Measurements from ENCODE around the gene KLF6. TPM values are rescaled to one million over a fixed set of nuclear protein-coding genes. Genes with fewer than 3 reads are reported as not detected.

Gene KLF6
- polyA plus RNA-seq, 1 of the 3 experiments (the other 2 are of a cell fraction), result 148 TPM

GRCh38 chr10:3807928-3808496 lies 23.0 kb upstream of the KLF6 start:
- H3K9ac ChIP-seq, result no peak overlapping the region
- no peak overlapping the region for H2AFZ ChIP-seq (ENCODE audit: low read depth)
- no peak for TF ChIP-seq RFX5 (IDR thresholded peaks at IDR 0.05; ENCODE audit: low read length)
- TF ChIP-seq RXRA (IDR thresholded peaks at IDR 0.05; ENCODE audit: borderline replicate concordance, low read depth), result no peak
- TF ChIP-seq POLR2AphosphoS5 (IDR thresholded peaks at IDR 0.05; ENCODE audit: low read depth, low read length), result no peak
- no peak for TF ChIP-seq PBX3 (IDR thresholded peaks at IDR 0.05)
- TF ChIP-seq MAX (IDR thresholded peaks at IDR 0.05; ENCODE audit: low read depth), result no peak
- no peak for TF ChIP-seq MXI1 (IDR thresholded peaks at IDR 0.05; ENCODE audit: low read depth, low read length)
- TF ChIP-seq TEAD4 (IDR thresholded peaks at IDR 0.05; ENCODE audit: borderline replicate concordance, insufficient read depth), result no peak
- TF ChIP-seq FOXJ3 (CRISPR knock-in tag; IDR thresholded peaks at IDR 0.05), result no peak
- no peak for TF ChIP-seq CTCF (IDR thresholded peaks at IDR 0.05)
- no peak for TF ChIP-seq USF1 (IDR thresholded peaks at IDR 0.05; ENCODE audit: borderline replicate concordance, low read depth)
- TF ChIP-seq FOXM1 (IDR thresholded peaks at IDR 0.05; ENCODE audit: low read depth), result no peak
- no peak for TF ChIP-seq NRF1 (IDR thresholded peaks at IDR 0.05; ENCODE audit: low read depth, low read length)
- no peaks in the 10 kb centered on the region for H3K27me3 ChIP-seq (ENCODE audit: insufficient read depth)
- 92% methylated on average over 10 of the region's 12 CpGs for WGBS (ENCODE audit: low lambda C conversion rate)
- no peaks in the 10 kb centered on the region for H3K9me2 ChIP-seq
- no peaks in the 10 kb centered on the region for H3K36me3 ChIP-seq (replicated peaks in 1 of 2; ENCODE audit: control insufficient read depth in 1 of 2, insufficient read depth in 2 of 2, low read length in 1 of 2)
- H3K4me3 ChIP-seq (ENCODE audit: low read depth in 2 of 2, low read length in 1 of 2), result no peak overlapping the region
- peak overlapping the region in 1 of 2 experiments; percentile 100; a peak in 2 of 4 replicates for H3K27ac ChIP-seq (ENCODE audit: low read depth in 2 of 2, low read length in 1 of 2)
- H3F3A ChIP-seq (replicated peaks; ENCODE audit: insufficient read depth), result peaks cover 31% of the 10 kb centered on the region
- no peaks in the 10 kb centered on the region for H3K9me3 ChIP-seq
- H3K4me1 ChIP-seq (ENCODE audit: control insufficient read depth in 1 of 2, insufficient read depth in 2 of 2, low read depth in 1 of 2, low read length in 1 of 2), result peaks cover 26 to 60% of the 10 kb centered on the region in 2 experiments
- H3K79me2 ChIP-seq (ENCODE audit: insufficient read depth), result no peaks in the 10 kb centered on the region
- CTCF ChIA-PET, result no interaction called here
- no peak for DNase-seq
- POLR2A ChIA-PET, result no interaction called here
- H4K20me1 ChIP-seq (ENCODE audit: insufficient read depth), result no peaks in the 10 kb centered on the region
- no peak overlapping the region for H3K4me2 ChIP-seq

- Histone ChIP-seq H3K36me3 (replicated peaks in 1 of 2; ENCODE audit: control insufficient read depth in 1 of 2, insufficient read depth in 2 of 2, low read length in 1 of 2) (no peaks in the 10 kb centered on the region), H3K9ac (peak overlapping the region; percentile 91; the same call in 1 of the 2 replicates), H3F3A (replicated peaks; ENCODE audit: insufficient read depth) (peaks cover 31% of the 10 kb centered on the region), H3K4me3 (ENCODE audit: low read depth in 2 of 2, low read length in 1 of 2) (no peak overlapping the region), H3K9me2 (no peaks in the 10 kb centered on the region), H3K79me2 (ENCODE audit: insufficient read depth) (no peaks in the 10 kb centered on the region), H3K4me1 (ENCODE audit: control insufficient read depth in 1 of 2, insufficient read depth in 2 of 2, low read depth in 1 of 2, low read length in 1 of 2) (peaks cover 26 to 60% of the 10 kb centered on the region in 2 experiments), H4K20me1 (ENCODE audit: insufficient read depth) (no peaks in the 10 kb centered on the region), H3K4me2 (no peak overlapping the region), H3K27ac (ENCODE audit: low read depth in 2 of 2, low read length in 1 of 2) (peak overlapping the region in 1 of 2 experiments; percentile 100; a peak in 2 of 4 replicates), H2AFZ (ENCODE audit: low read depth) (no peak overlapping the region), H3K9me3 (no peaks in the 10 kb centered on the region), H3K27me3 (ENCODE audit: insufficient read depth) (no peaks in the 10 kb centered on the region)
- ChIA-PET POLR2A (no interaction called here), CTCF (no interaction called here)
- 96% methylated on average over 15 of the region's 15 CpGs for WGBS (ENCODE audit: low lambda C conversion rate)
- TF ChIP-seq TEAD4 (IDR thresholded peaks at IDR 0.05; ENCODE audit: borderline replicate concordance, insufficient read depth) (no peak), NRF1 (IDR thresholded peaks at IDR 0.05; ENCODE audit: low read depth, low read length) (no peak), EZH2phosphoT487 (IDR thresholded peaks at IDR 0.05; ENCODE audit: borderline replicate concordance, low read depth) (no peak), EP300 (IDR thresholded peaks at IDR 0.05; ENCODE audit: borderline replicate concordance in 1 of 2, low read depth in 1 of 2, low read length in 1 of 2) (no peak), RFX5 (IDR thresholded peaks at IDR 0.05; ENCODE audit: low read length) (no peak), USF2 (IDR thresholded peaks at IDR 0.05; ENCODE audit: borderline replicate concordance, low read depth, low read length) (no peak), POLR2AphosphoS5 (IDR thresholded peaks at IDR 0.05; ENCODE audit: low read depth, low read length) (no peak), NFIC (IDR thresholded peaks at IDR 0.05; ENCODE audit: borderline replicate concordance) (no peak)
- no peak for DNase-seq
These were observed 22.4 kb upstream of the KLF6 start for GRCh38 chr10:3807211-3807927.

Measured in SK-N-SH (cell line).